ENCODE results near the gene FARSA. TPM values are rescaled to one million over a fixed set of nuclear protein-coding genes. Genes with fewer than 3 reads are reported as not detected.

FARSA gene
- total and polyA plus RNA-seq, 2 of the 13 experiments (the other 11 are each of a cell fraction or from before 2014, with no cell fraction given): 25.9 to 72.0 TPM

DNA sequence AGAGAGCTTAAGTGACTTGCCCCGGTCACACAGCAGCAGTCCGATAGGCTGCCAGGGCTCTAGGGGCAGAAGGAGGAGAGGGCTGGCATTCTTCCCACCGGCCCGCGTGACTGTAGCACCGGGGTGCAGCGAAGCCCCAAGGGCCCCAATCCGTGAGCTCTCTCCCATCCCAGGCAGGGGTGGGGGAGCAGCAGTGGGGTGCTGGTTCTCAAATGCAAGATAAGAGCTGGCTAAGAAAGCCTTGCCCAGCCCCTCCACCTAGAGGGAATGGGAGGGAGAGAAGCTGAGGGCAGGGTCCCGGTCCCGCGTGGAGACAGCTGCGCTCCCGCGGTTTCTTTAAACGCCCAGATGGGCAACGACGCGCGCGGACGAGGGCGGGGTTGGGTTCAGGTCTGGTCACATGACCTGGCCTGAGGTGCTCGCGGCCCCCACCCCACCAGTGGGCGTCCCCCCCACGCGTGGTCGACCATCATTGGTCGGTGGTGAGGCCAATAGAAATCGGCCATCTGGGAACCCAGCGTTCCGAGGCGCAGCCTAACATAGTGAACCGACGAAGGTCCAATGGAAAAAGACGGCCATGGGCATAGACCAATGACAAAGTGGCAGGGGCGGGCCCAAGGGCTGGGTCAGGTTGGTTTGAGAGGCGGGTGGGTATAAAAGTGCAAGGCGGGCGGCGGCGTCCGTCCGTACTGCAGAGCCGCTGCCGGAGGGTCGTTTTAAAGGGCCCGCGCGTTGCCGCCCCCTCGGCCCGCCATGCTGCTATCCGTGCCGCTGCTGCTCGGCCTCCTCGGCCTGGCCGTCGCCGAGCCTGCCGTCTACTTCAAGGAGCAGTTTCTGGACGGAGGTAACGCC lies 4.6 kb upstream of the FARSA start, which contains the start of gene CALR (continued):
- TF ChIP-seq, protein P1, sequence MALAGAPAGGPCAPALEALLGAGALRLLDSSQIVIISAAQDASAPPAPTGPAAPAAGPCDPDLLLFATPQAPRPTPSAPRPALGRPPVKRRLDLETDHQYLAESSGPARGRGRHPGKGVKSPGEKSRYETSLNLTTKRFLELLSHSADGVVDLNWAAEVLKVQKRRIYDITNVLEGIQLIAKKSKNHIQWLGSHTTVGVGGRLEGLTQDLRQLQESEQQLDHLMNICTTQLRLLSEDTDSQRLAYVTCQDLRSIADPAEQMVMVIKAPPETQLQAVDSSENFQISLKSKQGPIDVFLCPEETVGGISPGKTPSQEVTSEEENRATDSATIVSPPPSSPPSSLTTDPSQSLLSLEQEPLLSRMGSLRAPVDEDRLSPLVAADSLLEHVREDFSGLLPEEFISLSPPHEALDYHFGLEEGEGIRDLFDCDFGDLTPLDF (CRISPR knock-in tag; IDR thresholded peaks at IDR 0.05): 0 out of 2 replicates have a peak, but pooled peaks have one; percentile 39
- TF ChIP-seq ZNF207 (IDR thresholded peaks at IDR 0.05; ENCODE audit: borderline replicate concordance): no peak
- TF ChIP-seq, protein P2, sequence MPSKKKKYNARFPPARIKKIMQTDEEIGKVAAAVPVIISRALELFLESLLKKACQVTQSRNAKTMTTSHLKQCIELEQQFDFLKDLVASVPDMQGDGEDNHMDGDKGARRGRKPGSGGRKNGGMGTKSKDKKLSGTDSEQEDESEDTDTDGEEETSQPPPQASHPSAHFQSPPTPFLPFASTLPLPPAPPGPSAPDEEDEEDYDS (CRISPR knock-in tag; IDR thresholded peaks at IDR 0.05): peak; percentile 93
- no peak; a peak in 1 of 4 replicates for TF ChIP-seq EP300 (IDR thresholded peaks at IDR 0.05; ENCODE audit: low read depth in 2 of 2, low read length in 2 of 2)
- TF ChIP-seq EP300 (CRISPR knock-in tag; IDR thresholded peaks at IDR 0.05; ENCODE audit: borderline replicate concordance): peak; percentile 57
- TF ChIP-seq, protein P3, sequence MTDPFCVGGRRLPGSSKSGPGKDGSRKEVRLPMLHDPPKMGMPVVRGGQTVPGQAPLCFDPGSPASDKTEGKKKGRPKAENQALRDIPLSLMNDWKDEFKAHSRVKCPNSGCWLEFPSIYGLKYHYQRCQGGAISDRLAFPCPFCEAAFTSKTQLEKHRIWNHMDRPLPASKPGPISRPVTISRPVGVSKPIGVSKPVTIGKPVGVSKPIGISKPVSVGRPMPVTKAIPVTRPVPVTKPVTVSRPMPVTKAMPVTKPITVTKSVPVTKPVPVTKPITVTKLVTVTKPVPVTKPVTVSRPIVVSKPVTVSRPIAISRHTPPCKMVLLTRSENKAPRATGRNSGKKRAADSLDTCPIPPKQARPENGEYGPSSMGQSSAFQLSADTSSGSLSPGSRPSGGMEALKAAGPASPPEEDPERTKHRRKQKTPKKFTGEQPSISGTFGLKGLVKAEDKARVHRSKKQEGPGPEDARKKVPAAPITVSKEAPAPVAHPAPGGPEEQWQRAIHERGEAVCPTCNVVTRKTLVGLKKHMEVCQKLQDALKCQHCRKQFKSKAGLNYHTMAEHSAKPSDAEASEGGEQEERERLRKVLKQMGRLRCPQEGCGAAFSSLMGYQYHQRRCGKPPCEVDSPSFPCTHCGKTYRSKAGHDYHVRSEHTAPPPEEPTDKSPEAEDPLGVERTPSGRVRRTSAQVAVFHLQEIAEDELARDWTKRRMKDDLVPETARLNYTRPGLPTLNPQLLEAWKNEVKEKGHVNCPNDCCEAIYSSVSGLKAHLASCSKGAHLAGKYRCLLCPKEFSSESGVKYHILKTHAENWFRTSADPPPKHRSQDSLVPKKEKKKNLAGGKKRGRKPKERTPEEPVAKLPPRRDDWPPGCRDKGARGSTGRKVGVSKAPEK (CRISPR knock-in tag; IDR thresholded peaks at IDR 0.05; ENCODE audit: borderline replicate concordance): no peak
- 0 out of 2 replicates have a peak, but pooled peaks have one; percentile 20 for TF ChIP-seq MIER3 (CRISPR knock-in tag; IDR thresholded peaks at IDR 0.05; ENCODE audit: borderline replicate concordance)
- TF ChIP-seq SRSF4 (IDR thresholded peaks at IDR 0.05; ENCODE audit: low read depth, low read length, poor library complexity, severe bottlenecking): no peak
- peak; percentile 99 for TF ChIP-seq NFYB (CRISPR knock-in tag; IDR thresholded peaks at IDR 0.05)
- no peak for TF ChIP-seq SSRP1 (CRISPR knock-in tag; IDR thresholded peaks at IDR 0.05)
- TF ChIP-seq ZNF850 (CRISPR knock-in tag; conservative IDR thresholded peaks at IDR 0.05): no peak
- TF ChIP-seq ARNT2 (CRISPR knock-in tag; IDR thresholded peaks at IDR 0.05; ENCODE audit: low read depth): peak; percentile 79
- TF ChIP-seq, protein P4, sequence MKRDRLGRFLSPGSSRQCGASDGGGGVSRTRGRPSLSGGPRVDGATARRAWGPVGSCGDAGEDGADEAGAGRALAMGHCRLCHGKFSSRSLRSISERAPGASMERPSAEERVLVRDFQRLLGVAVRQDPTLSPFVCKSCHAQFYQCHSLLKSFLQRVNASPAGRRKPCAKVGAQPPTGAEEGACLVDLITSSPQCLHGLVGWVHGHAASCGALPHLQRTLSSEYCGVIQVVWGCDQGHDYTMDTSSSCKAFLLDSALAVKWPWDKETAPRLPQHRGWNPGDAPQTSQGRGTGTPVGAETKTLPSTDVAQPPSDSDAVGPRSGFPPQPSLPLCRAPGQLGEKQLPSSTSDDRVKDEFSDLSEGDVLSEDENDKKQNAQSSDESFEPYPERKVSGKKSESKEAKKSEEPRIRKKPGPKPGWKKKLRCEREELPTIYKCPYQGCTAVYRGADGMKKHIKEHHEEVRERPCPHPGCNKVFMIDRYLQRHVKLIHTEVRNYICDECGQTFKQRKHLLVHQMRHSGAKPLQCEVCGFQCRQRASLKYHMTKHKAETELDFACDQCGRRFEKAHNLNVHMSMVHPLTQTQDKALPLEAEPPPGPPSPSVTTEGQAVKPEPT (CRISPR knock-in tag; IDR thresholded peaks at IDR 0.05; ENCODE audit: low read depth): peak; percentile 51; the same call in 1 of the 2 replicates
- TF ChIP-seq MED13 (CRISPR knock-in tag; IDR thresholded peaks at IDR 0.05): 0 out of 2 replicates have a peak, but pooled peaks have one; percentile 59
- TF ChIP-seq ZNF367 (CRISPR knock-in tag; IDR thresholded peaks at IDR 0.05; ENCODE audit: borderline replicate concordance): peak; percentile 86; the same call in 1 of the 2 replicates
- TF ChIP-seq ZNF10 (CRISPR knock-in tag; IDR thresholded peaks at IDR 0.05; ENCODE audit: borderline replicate concordance, low read depth): no peak
- peak; percentile 90 for TF ChIP-seq GATAD1 (CRISPR knock-in tag; IDR thresholded peaks at IDR 0.05)

Data from HepG2 (cell line).